CD4-positive, alpha-beta T cell treated with Interleukin-10 for 1 hour (primary cell): ENCODE data around the gene IGFL2.
"Not testable (repeated sequence)": the region's sequence is repeated elsewhere in the genome, so short reads cannot be mapped to it uniquely, and the experiment has no call there.

Experiments
- DNase-seq: peaks from one replicate; pipeline ENCODE4 v3.0.0-alpha.2; 2020

Gene IGFL2

GRCh38 chr19:46147791-46148288, at the start of gene IGFL2:
Gene IGFL2 (plus strand): TSS chr19:46148238. CDS start chr19:46148279, 41 bp downstream.
- DNase-seq, result no peak

GRCh38 chr19:46100344-46100743, 47.7 kb upstream of the IGFL2 start:
- no peak for DNase-seq

GRCh38 chr19:46101293-46101692, 46.7 kb upstream of the IGFL2 start:
- no peak for DNase-seq

GRCh38 chr19:46102333-46102732, 45.7 kb upstream of the IGFL2 start:
- not testable (repeated sequence) for DNase-seq

- no peak for DNase-seq
Measured at GRCh38 chr19:46107371-46107770, 40.7 kb upstream of the IGFL2 start.

GRCh38 chr19:46109876-46110275, 38.2 kb upstream of the IGFL2 start:
- DNase-seq, result no peak

GRCh38 chr19:46111376-46111775, 36.7 kb upstream of the IGFL2 start:
- DNase-seq, result no peak

- no peak for DNase-seq
Measured at GRCh38 chr19:46112527-46112926, 35.5 kb upstream of the IGFL2 start.

- no peak for DNase-seq
Measured at GRCh38 chr19:46113726-46114125, 34.3 kb upstream of the IGFL2 start.

GRCh38 chr19:46115396-46116106, 32.5 kb upstream of the IGFL2 start:
- DNase-seq, result no peak

- no peak for DNase-seq
Measured at GRCh38 chr19:46116121-46116520, 31.9 kb upstream of the IGFL2 start.

- DNase-seq, result no peak
Measured at GRCh38 chr19:46118136-46118535, 29.9 kb upstream of the IGFL2 start.

GRCh38 chr19:46124638-46125115, 23.4 kb upstream of the IGFL2 start, which contains the start of gene IGFL3:
Gene IGFL3 (minus strand): TSS chr19:46124688. CDS start chr19:46124649, 39 bp downstream.
- no peak for DNase-seq

- DNase-seq, result no peak
Measured at GRCh38 chr19:46125447-46125846, 22.6 kb upstream of the IGFL2 start.

- no peak for DNase-seq
Measured at GRCh38 chr19:46126086-46126580, 21.9 kb upstream of the IGFL2 start.

- no peak for DNase-seq
Measured at GRCh38 chr19:46131485-46132143, 16.4 kb upstream of the IGFL2 start.

GRCh38 chr19:46132508-46133100, 15.4 kb upstream of the IGFL2 start:
- DNase-seq, result no peak

- no peak for DNase-seq
Measured at GRCh38 chr19:46133101-46133627, 14.9 kb upstream of the IGFL2 start.

GRCh38 chr19:46133777-46134241, 14.2 kb upstream of the IGFL2 start:
- no peak for DNase-seq

GRCh38 chr19:46134527-46134926, 13.5 kb upstream of the IGFL2 start:
- DNase-seq, result no peak

- no peak for DNase-seq
Measured at GRCh38 chr19:46137915-46138473, 10.0 kb upstream of the IGFL2 start.

- DNase-seq, result no peak
Measured at GRCh38 chr19:46141421-46141820, 6.6 kb upstream of the IGFL2 start.

- DNase-seq, result no peak
Measured at GRCh38 chr19:46142294-46142693, 5.7 kb upstream of the IGFL2 start.
